K562 (cell line): ENCODE measurements around the gene TTLL11. TPM values are rescaled to one million over a fixed set of nuclear protein-coding genes. Genes with fewer than 3 reads are reported as not detected.

Experiments
- CBFA2T2 ChIP-seq: fragments of 450-650 bp; conservative IDR thresholded peaks from 2 replicates; pipeline ENCODE4 v1.6.1; 2017; ENCODE audit warnings: mild to moderate bottlenecking
- CTBP1 ChIP-seq: fragments of 450-650 bp; IDR thresholded peaks from 2 replicates; pipeline ENCODE4 v1.6.1; 2016; ENCODE audit warnings: borderline replicate concordance
- E2F8 ChIP-seq: fragments of 450-650 bp; IDR thresholded peaks from 2 replicates; pipeline ENCODE4 v1.7.1; 2018; ENCODE audit warnings: mild to moderate bottlenecking, low read depth; ENCODE audit not compliant: partially characterized antibody
- FOSL1 ChIP-seq: fragments of 200-800 bp; sonication (Bioruptor generic); conservative IDR thresholded peaks from 2 replicates; pipeline ENCODE4 v1.6.1; 2016; ENCODE audit warnings: missing genetic modification characterization, missing compliant biosample characterization
- HOMEZ ChIP-seq: fragments of 250-450 bp; sonication (Bioruptor Pico); IDR thresholded peaks from 2 replicates; pipeline ENCODE4 v1.4.0; 2020; ENCODE audit warnings: mild to moderate bottlenecking, moderate library complexity
- JUN ChIP-seq, 2 experiments: sonication (generic) in 1 of 2; formaldehyde crosslinking in 1 of 2; IDR thresholded peaks; 2 replicates each; pipeline versions ENCODE4 v1.6.1 to v1.8.0; 2012 to 2022; ENCODE audit warnings: borderline replicate concordance in 2 of 2, mild to moderate bottlenecking in 2 of 2, improper control_type of control experiment in 1 of 2, low read depth in 1 of 2, low read length in 1 of 2, missing genetic modification reagents in 1 of 2
- KDM4B ChIP-seq, 2 experiments: fragments of 450-650 bp in 1 of 2; sonication (generic) in 1 of 2; IDR thresholded peaks; 2 replicates each; pipeline ENCODE4 v1.6.1; 2016 to 2017; ENCODE audit warnings: borderline replicate concordance in 2 of 2, antibody characterized with exemption in 1 of 2, low read depth in 1 of 2, mild to moderate bottlenecking in 1 of 2
- NCOA2 ChIP-seq, 2 experiments: fragments of 450-650 bp; IDR thresholded peaks; 2 replicates each; pipeline ENCODE4 v1.6.1; 2018; ENCODE audit warnings: mild to moderate bottlenecking in 2 of 2, moderate library complexity in 1 of 2; ENCODE audit not compliant: partially characterized antibody in 2 of 2
- NR2F6 ChIP-seq: fragments of 450-650 bp; formaldehyde crosslinking; IDR thresholded peaks from 2 replicates; pipeline ENCODE4 v1.4.0; 2020; ENCODE audit warnings: mild to moderate bottlenecking
- RCOR1 ChIP-seq, 2 experiments: IDR thresholded peaks; 2 replicates each; pipeline ENCODE4 v1.6.1; 2012; ENCODE audit warnings: low read depth in 2 of 2, low read length in 2 of 2, borderline replicate concordance in 1 of 2, improper control_type of control experiment in 1 of 2
- RHOXF2B ChIP-seq: fragments of 250-450 bp; sonication (Bioruptor Pico); conservative IDR thresholded peaks from 2 replicates; pipeline ENCODE4 v1.5.1; 2021
- RNF219 ChIP-seq: fragments of 250-450 bp; sonication (Bioruptor Pico); IDR thresholded peaks from 2 replicates; pipeline ENCODE4 v1.5.0; 2022; ENCODE audit warnings: mild to moderate bottlenecking
- SAFB2 ChIP-seq: fragments of 200-400 bp; formaldehyde crosslinking; IDR thresholded peaks from 2 replicates; pipeline ENCODE4 v1.6.1; 2018; ENCODE audit warnings: borderline replicate concordance, low read length, low read depth, moderate library complexity; ENCODE audit not compliant: severe bottlenecking
- SMAD2 ChIP-seq: fragments of 150-350 bp; IDR thresholded peaks from 2 replicates; pipeline ENCODE4 v1.6.1; 2014; ENCODE audit warnings: low read depth, mild to moderate bottlenecking, low read length
- SMC3 ChIP-seq: conservative IDR thresholded peaks from 2 replicates; pipeline ENCODE4 v1.6.1; 2011; ENCODE audit warnings: low read depth, low read length, improper control_type of control experiment; ENCODE audit not compliant: insufficient read depth
- SP2 ChIP-seq: IDR thresholded peaks from 2 replicates; pipeline ENCODE4 v1.6.1; 2011; ENCODE audit warnings: mild to moderate bottlenecking, low read depth, low read length, moderate library complexity; ENCODE audit not compliant: poor library complexity, severe bottlenecking; ENCODE audit errors: extremely low read depth
- SRSF1 ChIP-seq: fragments of 200-400 bp; formaldehyde crosslinking; IDR thresholded peaks from 2 replicates; pipeline ENCODE4 v1.6.1; 2017; ENCODE audit warnings: mild to moderate bottlenecking, low read depth, low read length, moderate library complexity
- ZNF224 ChIP-seq: sonication (generic); formaldehyde crosslinking; IDR thresholded peaks from 2 replicates; pipeline ENCODE4 v1.8.0; 2022; ENCODE audit warnings: mild to moderate bottlenecking, missing genetic modification reagents
- ZNF436 ChIP-seq: fragments of 250-450, 450-650 bp; sonication (Bioruptor Pico); formaldehyde crosslinking; IDR thresholded peaks from 2 replicates; pipeline ENCODE4 v1.7.0; 2020; ENCODE audit warnings: mild to moderate bottlenecking
- ZNF589 ChIP-seq: fragments of 200-800 bp; sonication (Bioruptor generic); IDR thresholded peaks from 2 replicates; pipeline ENCODE4 v1.6.1; 2016; ENCODE audit warnings: low read depth, missing genetic modification characterization, missing compliant biosample characterization
- ZNF764 ChIP-seq: fragments of 250-450 bp; sonication (Bioruptor Pico); IDR thresholded peaks from 2 replicates; pipeline ENCODE4 v1.4.0; 2020; ENCODE audit warnings: low read depth, mild to moderate bottlenecking, moderate library complexity
- polyA plus RNA-seq, 8 experiments: library from polyadenylated mRNA; depleted of rRNA in 4 of 8; stranded (reverse) in 5 of 8; unstranded in 3 of 8; fragments of >200 nt; fragmentation: Nextera tagmentation in 2 of 8; fragmentation: Illumina TruSeq in 1 of 8; extraction: Ambion mirVana in 2 of 8; extraction: Trizol in 1 of 8; gene quantifications; 2 replicates each; pipeline versions ENCODE4 v1.2.1 to v1.2.3, GENCODE V29; 2011 to 2014; ENCODE audit warnings: inconsistent platforms in 1 of 8, missing spikeins in 1 of 8
- total RNA-seq, 7 experiments: library from RNA; depleted of rRNA in 6 of 7; stranded (reverse); fragments of >200 nt in 6 of 7; fragmentation: Illumina TruSeq in 2 of 7; extraction: Trizol in 2 of 7; gene quantifications; 2 replicates each; pipeline versions ENCODE4 v1.2.1 to v1.2.3, GENCODE V29; 2011 to 2021; ENCODE audit warnings: low replicate concordance in 1 of 7

Gene TTLL11
- total and polyA plus RNA-seq, 9 of the 15 experiments (the other 6 are each of a cell fraction or from before 2014, with no cell fraction given): 0.83 to 4.4 (median 2.7) TPM

GRCh38 chr9:121912812-121913627, 180.1 kb downstream of the TTLL11 start (continued):
- no peak for TF ChIP-seq SP2
- no peak for TF ChIP-seq JUN (IDR thresholded peaks at IDR 0.05; ENCODE audit: borderline replicate concordance, low read depth, low read length)
- TF ChIP-seq JUN (CRISPR knock-in tag; IDR thresholded peaks at IDR 0.05; ENCODE audit: borderline replicate concordance): no peak
- no peak for TF ChIP-seq RNF219 (CRISPR knock-in tag)
- TF ChIP-seq RCOR1 (IDR thresholded peaks at IDR 0.05; ENCODE audit: borderline replicate concordance in 1 of 2, low read depth in 2 of 2, low read length in 2 of 2): 0 out of 4 replicates have a peak, but pooled peaks of 1 of the 2 experiments have one; percentile 9
- TF ChIP-seq SAFB2: no peak
- TF ChIP-seq KDM4B (IDR thresholded peaks at IDR 0.05; ENCODE audit: borderline replicate concordance in 2 of 2, low read depth in 1 of 2): no peak
- no peak for TF ChIP-seq E2F8
- no peak for TF ChIP-seq CBFA2T2
- TF ChIP-seq NCOA2 (IDR thresholded peaks at IDR 0.05; ENCODE audit: partially characterized antibody in 2 of 2): no peak
- TF ChIP-seq ZNF764 (CRISPR knock-in tag): no peak
- no peak for TF ChIP-seq NR2F6
- TF ChIP-seq ZNF224 (CRISPR knock-in tag): no peak
- peak; percentile 59 for TF ChIP-seq FOSL1 (tag)
- TF ChIP-seq HOMEZ: no peak
- TF ChIP-seq CTBP1: peak; percentile 31; the same call in 1 of the 2 replicates
- no peak for TF ChIP-seq RHOXF2B (CRISPR knock-in tag)
- TF ChIP-seq SRSF1: no peak
- TF ChIP-seq ZNF436: no peak
- no peak for TF ChIP-seq ZNF589 (CRISPR knock-in tag)
- TF ChIP-seq SMC3: no peak
- TF ChIP-seq SMAD2: no peak
